Liver (tissue), 9 donors: ENCODE data around the gene RESP18. TPM values are rescaled to one million over a fixed set of nuclear protein-coding genes. Genes with fewer than 3 reads are reported as not detected.

Experiments used
- DNase-seq: peaks from one replicate; pipeline ENCODE4 v3.0.0-alpha.2; 2017; ENCODE audit warnings: low spot score
- H3K27ac ChIP-seq, 2 donors: one replicate each; pipeline ENCODE4 v1.7.0; 2013; ENCODE audit warnings: inconsistent platforms in 2 of 2, low read length in 2 of 2, control low read depth in 1 of 2, low read depth in 1 of 2, mild to moderate bottlenecking in 1 of 2
- H3K27me3 ChIP-seq, 4 donors: one replicate each; pipeline versions ENCODE4 v1.6.1 to v1.7.0; 2013; ENCODE audit warnings: low read length in 3 of 4, inconsistent platforms in 1 of 4, mild to moderate bottlenecking in 1 of 4, moderate library complexity in 1 of 4; ENCODE audit not compliant: control insufficient read depth in 4 of 4, insufficient read depth in 4 of 4
- H3K36me3 ChIP-seq, 4 donors: one replicate each; pipeline versions ENCODE4 v1.6.1 to v1.7.0; 2013; ENCODE audit warnings: low read length in 3 of 4, mild to moderate bottlenecking in 3 of 4, low read depth in 1 of 4, moderate library complexity in 1 of 4; ENCODE audit not compliant: control insufficient read depth in 4 of 4, insufficient read depth in 3 of 4
- H3K4me1 ChIP-seq, 4 donors: one replicate each; pipeline versions ENCODE4 v1.6.1 to v1.7.0; 2013; ENCODE audit warnings: low read length in 3 of 4, mild to moderate bottlenecking in 3 of 4, moderate library complexity in 1 of 4; ENCODE audit not compliant: control insufficient read depth in 4 of 4, insufficient read depth in 4 of 4
- H3K4me3 ChIP-seq, 3 donors: one replicate each; pipeline versions ENCODE4 v1.6.1 to v1.7.0; 2013; ENCODE audit warnings: low read length in 3 of 3, control low read depth in 1 of 3, low read depth in 1 of 3, mild to moderate bottlenecking in 1 of 3
- H3K9ac ChIP-seq, 2 donors: one replicate each; pipeline ENCODE4 v1.7.0; 2013; ENCODE audit warnings: low read length in 2 of 2, mild to moderate bottlenecking in 2 of 2, moderate library complexity in 2 of 2, control low read depth in 1 of 2, low read depth in 1 of 2
- H3K9me3 ChIP-seq, 4 donors: one replicate each; pipeline versions ENCODE4 v1.6.1 to v1.7.0; 2013; ENCODE audit warnings: low read length in 3 of 4; ENCODE audit not compliant: control insufficient read depth in 4 of 4
- EGR1 ChIP-seq, 2 donors: IDR thresholded peaks; 2 replicates each; pipeline ENCODE4 v1.6.1; 2016 to 2018; ENCODE audit warnings: antibody characterized with exemption in 2 of 2, low read depth in 2 of 2
- FOXA1 ChIP-seq: IDR thresholded peaks from 2 replicates; pipeline ENCODE4 v1.6.1; 2016; ENCODE audit warnings: antibody characterized with exemption
- FOXA2 ChIP-seq: IDR thresholded peaks from 2 replicates; pipeline ENCODE4 v1.6.1; 2016; ENCODE audit warnings: antibody characterized with exemption
- GABPA ChIP-seq, 2 donors: IDR thresholded peaks in 1 of 2; conservative IDR thresholded peaks in 1 of 2; 2 replicates each; pipeline ENCODE4 v1.6.1; 2016; ENCODE audit warnings: antibody characterized with exemption in 2 of 2, mild to moderate bottlenecking in 1 of 2, moderate library complexity in 1 of 2
- HNF4A ChIP-seq, 2 donors: conservative IDR thresholded peaks; 2 replicates each; pipeline ENCODE4 v1.6.1; 2016; ENCODE audit warnings: antibody characterized with exemption in 2 of 2, mild to moderate bottlenecking in 2 of 2
- HNF4G ChIP-seq: IDR thresholded peaks from 2 replicates; pipeline ENCODE4 v1.6.1; 2016; ENCODE audit warnings: antibody characterized with exemption
- JUND ChIP-seq, 2 donors: IDR thresholded peaks; 2 replicates each; pipeline ENCODE4 v1.6.1; 2016; ENCODE audit warnings: antibody characterized with exemption in 2 of 2
- NR2F2 ChIP-seq: IDR thresholded peaks from 2 replicates; pipeline ENCODE4 v1.6.1; 2016; ENCODE audit warnings: antibody characterized with exemption
- RAD21 ChIP-seq, 2 donors: IDR thresholded peaks; 2 replicates each; pipeline ENCODE4 v1.6.1; 2016; ENCODE audit warnings: antibody characterized with exemption in 2 of 2, mild to moderate bottlenecking in 2 of 2
- RXRA ChIP-seq, 2 donors: IDR thresholded peaks; 2 replicates each; pipeline ENCODE4 v1.6.1; 2017 to 2018; ENCODE audit warnings: antibody characterized with exemption in 2 of 2, mild to moderate bottlenecking in 1 of 2
- SP1 ChIP-seq: IDR thresholded peaks from 2 replicates; pipeline ENCODE4 v1.6.1; 2018; ENCODE audit warnings: antibody characterized with exemption, mild to moderate bottlenecking
- TAF1 ChIP-seq: conservative IDR thresholded peaks from 2 replicates; pipeline ENCODE4 v1.6.1; 2016; ENCODE audit warnings: antibody characterized with exemption, mild to moderate bottlenecking
- YY1 ChIP-seq: IDR thresholded peaks from 2 replicates; pipeline ENCODE4 v1.6.1; 2016; ENCODE audit warnings: antibody characterized with exemption, mild to moderate bottlenecking
- WGBS: extraction: QIAGEN DNeasy Blood & Tissue Kit; methylation state at CpG from one replicate; pipeline ENCODE4 v1.1.7; 2013; 5-methylcytosine and 5-hydroxymethylcytosine counted together
- polyA plus RNA-seq, 2 donors: library from polyadenylated mRNA; stranded (reverse) in 1 of 2; unstranded in 1 of 2; fragments of 200-250 nt in 1 of 2; fragments of >200 nt in 1 of 2; fragmentation: Nextera tagmentation in 1 of 2; extraction: Ambion mirVana in 1 of 2; gene quantifications; one replicate each; pipeline versions ENCODE4 v1.2.1 to v1.2.3, GENCODE V29; 2013 to 2015
- total RNA-seq, 2 donors: library from RNA; depleted of rRNA; stranded (reverse); fragments of >200 nt; gene quantifications; one replicate each; pipeline ENCODE4 v1.2.3, GENCODE V29; 2014
- TF ChIP-seq, protein P1 (sequence below): IDR thresholded peaks from 2 replicates; pipeline ENCODE4 v1.6.1; 2016; ENCODE audit warnings: antibody characterized with exemption
- TF ChIP-seq, protein P2 (sequence below): IDR thresholded peaks from 2 replicates; pipeline ENCODE4 v1.6.1; 2016; ENCODE audit warnings: antibody characterized with exemption
- TF ChIP-seq, protein P3 (sequence below): IDR thresholded peaks from 2 replicates; pipeline ENCODE4 v1.6.1; 2016; ENCODE audit warnings: antibody characterized with exemption, mild to moderate bottlenecking
- TF ChIP-seq, protein P4 (sequence below): fragments of 150-350 bp; IDR thresholded peaks from 2 replicates; pipeline ENCODE4 v1.5.1; 2017; ENCODE audit warnings: improper control_type of control experiment, low read depth, low read length; ENCODE audit not compliant: missing input control
- TF ChIP-seq, protein P5 (sequence below): IDR thresholded peaks from 2 replicates; pipeline ENCODE4 v1.6.1; 2016; ENCODE audit warnings: antibody characterized with exemption
- donor health status: healthy.
- donor health status: healthy.
- donor health status: healthy.
- donor health status: healthy.
- donor health status: healthy.

RESP18 gene
- total and polyA plus RNA-seq, 4 donors: not detected

DNA sequence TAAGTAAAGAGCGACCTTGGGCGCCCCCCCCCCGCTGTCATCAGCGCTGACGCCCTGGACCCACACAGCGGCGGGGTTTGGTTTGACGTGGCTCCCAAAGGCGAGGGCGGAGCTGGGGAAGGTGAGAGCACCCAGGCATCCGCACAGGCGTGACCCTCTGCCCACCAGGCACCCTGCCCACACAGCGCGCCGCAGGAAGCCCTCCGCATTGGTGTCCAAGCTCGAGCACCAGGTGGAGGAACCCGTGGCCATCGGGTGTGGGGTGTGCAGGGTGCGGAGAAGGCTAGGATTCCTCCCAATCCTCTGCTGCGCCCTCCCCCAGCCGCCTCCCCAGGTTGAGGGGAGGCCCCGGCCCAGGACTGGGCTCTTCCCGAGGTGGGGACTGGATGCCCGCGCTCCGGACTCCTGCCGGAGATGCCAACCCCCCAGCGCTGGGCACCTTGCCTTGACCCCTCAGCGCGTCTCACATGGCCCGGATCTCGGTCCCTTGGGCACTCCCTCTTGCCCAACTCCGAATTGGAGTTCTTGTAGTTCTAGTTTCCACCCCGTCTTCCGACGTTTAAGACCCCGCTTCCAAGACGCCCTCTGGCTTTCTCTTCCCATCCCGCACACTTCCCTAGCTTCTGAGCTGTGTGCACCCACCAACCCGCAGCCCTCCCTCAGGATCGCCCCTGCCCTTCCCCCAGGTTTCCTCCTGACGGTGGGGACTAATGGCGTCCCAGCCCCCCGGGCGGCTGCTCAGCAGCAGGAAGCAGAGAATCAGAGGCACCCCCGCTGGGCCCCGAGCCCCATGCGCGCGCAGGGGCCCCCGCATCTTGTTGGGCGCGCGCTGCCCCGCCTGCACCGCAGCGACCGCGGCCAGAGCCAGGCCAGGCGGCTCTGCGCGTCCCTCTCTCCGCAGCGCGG, 25.9 kb upstream of the RESP18 start:
- H3K9me3 ChIP-seq: no peaks in the 10 kb centered on the region
- H3K36me3 ChIP-seq: peaks cover 0 to 4% (median 0%) of the 10 kb centered on the region in 4 donors
- H3K4me1 ChIP-seq: peaks cover 0 to 10% (median 5%) of the 10 kb centered on the region in 4 donors
- TF ChIP-seq EGR1 (IDR thresholded peaks at IDR 0.05; ENCODE audit: low read depth in 2 of 2) (no peak), NR2F2 (no peak), GABPA (IDR thresholded peaks at IDR 0.05 in 1 of 2, conservative IDR thresholded peaks at IDR 0.05 in 1 of 2) (no peak), HNF4A (conservative IDR thresholded peaks at IDR 0.05) (no peak), FOXA1 (no peak), HNF4G (no peak), JUND (IDR thresholded peaks at IDR 0.05) (no peak), RXRA (IDR thresholded peaks at IDR 0.05) (no peak), FOXA2 (no peak), TAF1 (no peak), RAD21 (IDR thresholded peaks at IDR 0.05) (no peak), SP1 (no peak), YY1 (no peak)
- TF ChIP-seq, protein P1, sequence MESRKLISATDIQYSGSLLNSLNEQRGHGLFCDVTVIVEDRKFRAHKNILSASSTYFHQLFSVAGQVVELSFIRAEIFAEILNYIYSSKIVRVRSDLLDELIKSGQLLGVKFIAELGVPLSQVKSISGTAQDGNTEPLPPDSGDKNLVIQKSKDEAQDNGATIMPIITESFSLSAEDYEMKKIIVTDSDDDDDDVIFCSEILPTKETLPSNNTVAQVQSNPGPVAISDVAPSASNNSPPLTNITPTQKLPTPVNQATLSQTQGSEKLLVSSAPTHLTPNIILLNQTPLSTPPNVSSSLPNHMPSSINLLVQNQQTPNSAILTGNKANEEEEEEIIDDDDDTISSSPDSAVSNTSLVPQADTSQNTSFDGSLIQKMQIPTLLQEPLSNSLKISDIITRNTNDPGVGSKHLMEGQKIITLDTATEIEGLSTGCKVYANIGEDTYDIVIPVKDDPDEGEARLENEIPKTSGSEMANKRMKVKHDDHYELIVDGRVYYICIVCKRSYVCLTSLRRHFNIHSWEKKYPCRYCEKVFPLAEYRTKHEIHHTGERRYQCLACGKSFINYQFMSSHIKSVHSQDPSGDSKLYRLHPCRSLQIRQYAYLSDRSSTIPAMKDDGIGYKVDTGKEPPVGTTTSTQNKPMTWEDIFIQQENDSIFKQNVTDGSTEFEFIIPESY: no peak
- TF ChIP-seq, protein P2, sequence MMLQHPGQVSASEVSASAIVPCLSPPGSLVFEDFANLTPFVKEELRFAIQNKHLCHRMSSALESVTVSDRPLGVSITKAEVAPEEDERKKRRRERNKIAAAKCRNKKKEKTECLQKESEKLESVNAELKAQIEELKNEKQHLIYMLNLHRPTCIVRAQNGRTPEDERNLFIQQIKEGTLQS: no peak
- TF ChIP-seq, protein P3, sequence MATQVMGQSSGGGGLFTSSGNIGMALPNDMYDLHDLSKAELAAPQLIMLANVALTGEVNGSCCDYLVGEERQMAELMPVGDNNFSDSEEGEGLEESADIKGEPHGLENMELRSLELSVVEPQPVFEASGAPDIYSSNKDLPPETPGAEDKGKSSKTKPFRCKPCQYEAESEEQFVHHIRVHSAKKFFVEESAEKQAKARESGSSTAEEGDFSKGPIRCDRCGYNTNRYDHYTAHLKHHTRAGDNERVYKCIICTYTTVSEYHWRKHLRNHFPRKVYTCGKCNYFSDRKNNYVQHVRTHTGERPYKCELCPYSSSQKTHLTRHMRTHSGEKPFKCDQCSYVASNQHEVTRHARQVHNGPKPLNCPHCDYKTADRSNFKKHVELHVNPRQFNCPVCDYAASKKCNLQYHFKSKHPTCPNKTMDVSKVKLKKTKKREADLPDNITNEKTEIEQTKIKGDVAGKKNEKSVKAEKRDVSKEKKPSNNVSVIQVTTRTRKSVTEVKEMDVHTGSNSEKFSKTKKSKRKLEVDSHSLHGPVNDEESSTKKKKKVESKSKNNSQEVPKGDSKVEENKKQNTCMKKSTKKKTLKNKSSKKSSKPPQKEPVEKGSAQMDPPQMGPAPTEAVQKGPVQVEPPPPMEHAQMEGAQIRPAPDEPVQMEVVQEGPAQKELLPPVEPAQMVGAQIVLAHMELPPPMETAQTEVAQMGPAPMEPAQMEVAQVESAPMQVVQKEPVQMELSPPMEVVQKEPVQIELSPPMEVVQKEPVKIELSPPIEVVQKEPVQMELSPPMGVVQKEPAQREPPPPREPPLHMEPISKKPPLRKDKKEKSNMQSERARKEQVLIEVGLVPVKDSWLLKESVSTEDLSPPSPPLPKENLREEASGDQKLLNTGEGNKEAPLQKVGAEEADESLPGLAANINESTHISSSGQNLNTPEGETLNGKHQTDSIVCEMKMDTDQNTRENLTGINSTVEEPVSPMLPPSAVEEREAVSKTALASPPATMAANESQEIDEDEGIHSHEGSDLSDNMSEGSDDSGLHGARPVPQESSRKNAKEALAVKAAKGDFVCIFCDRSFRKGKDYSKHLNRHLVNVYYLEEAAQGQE: no peak
- TF ChIP-seq, protein P4, sequence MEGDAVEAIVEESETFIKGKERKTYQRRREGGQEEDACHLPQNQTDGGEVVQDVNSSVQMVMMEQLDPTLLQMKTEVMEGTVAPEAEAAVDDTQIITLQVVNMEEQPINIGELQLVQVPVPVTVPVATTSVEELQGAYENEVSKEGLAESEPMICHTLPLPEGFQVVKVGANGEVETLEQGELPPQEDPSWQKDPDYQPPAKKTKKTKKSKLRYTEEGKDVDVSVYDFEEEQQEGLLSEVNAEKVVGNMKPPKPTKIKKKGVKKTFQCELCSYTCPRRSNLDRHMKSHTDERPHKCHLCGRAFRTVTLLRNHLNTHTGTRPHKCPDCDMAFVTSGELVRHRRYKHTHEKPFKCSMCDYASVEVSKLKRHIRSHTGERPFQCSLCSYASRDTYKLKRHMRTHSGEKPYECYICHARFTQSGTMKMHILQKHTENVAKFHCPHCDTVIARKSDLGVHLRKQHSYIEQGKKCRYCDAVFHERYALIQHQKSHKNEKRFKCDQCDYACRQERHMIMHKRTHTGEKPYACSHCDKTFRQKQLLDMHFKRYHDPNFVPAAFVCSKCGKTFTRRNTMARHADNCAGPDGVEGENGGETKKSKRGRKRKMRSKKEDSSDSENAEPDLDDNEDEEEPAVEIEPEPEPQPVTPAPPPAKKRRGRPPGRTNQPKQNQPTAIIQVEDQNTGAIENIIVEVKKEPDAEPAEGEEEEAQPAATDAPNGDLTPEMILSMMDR: no peak
- TF ChIP-seq, protein P5, sequence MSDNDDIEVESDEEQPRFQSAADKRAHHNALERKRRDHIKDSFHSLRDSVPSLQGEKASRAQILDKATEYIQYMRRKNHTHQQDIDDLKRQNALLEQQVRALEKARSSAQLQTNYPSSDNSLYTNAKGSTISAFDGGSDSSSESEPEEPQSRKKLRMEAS: no peak
- 5% methylated on average over 66 of the region's 66 CpGs for WGBS
- no peak overlapping the region for H3K27ac ChIP-seq
- H3K27me3 ChIP-seq: peaks cover 0 to 4% (median 2%) of the 10 kb centered on the region in 4 donors
- DNase-seq: no peak
- no peak overlapping the region for H3K9ac ChIP-seq
- H3K4me3 ChIP-seq: peak overlapping the region in 1 of 3 donors; percentile 19
